ENCODE results near the gene NAA35. TPM values are rescaled to one million over a fixed set of nuclear protein-coding genes. Genes with fewer than 3 reads are reported as not detected.
"Not testable (repeated sequence)": the region's sequence is repeated elsewhere in the genome, so short reads cannot be mapped to it uniquely, and the experiment has no call there.

The NAA35 gene
- total RNA-seq, 1 experiment from 2014 or later, result 35.6 TPM

DNA sequence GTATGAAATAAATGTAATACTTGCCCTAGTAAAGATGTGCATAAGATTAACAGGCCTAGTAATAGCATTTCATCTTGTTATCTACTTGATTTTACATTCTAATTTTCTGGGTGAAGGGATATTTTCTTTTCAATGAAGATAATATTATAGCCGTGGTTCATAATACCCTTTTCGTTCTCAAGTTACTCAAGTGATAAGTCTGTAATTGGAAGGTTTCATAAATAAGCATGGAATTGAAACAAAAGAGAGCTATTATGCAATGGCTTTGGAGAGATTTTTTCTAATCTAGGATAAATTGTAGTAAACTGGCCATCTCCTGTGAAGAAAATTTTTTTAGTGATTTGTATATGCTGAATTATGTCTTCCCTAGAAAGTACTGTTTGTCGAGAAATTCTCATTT is 19.0 kb downstream of the NAA35 start:
- Histone ChIP-seq H3K4me1 (ENCODE audit: low read length) (no peaks in the 10 kb centered on the region), H3K9me3 (ENCODE audit: low read length) (no peaks in the 10 kb centered on the region), H3K4me2 (ENCODE audit: low read depth, low read length, poor library complexity, severe bottlenecking) (no peak overlapping the region), H2AFZ (ENCODE audit: low read length) (no peak overlapping the region), H3K79me2 (ENCODE audit: low read length) (peaks cover 79% of the 10 kb centered on the region), H3K27me3 (ENCODE audit: low read length) (no peaks in the 10 kb centered on the region), H3K27ac (ENCODE audit: low read length) (no peak overlapping the region), H3K36me3 (ENCODE audit: insufficient read depth, low read length) (peaks cover 36% of the 10 kb centered on the region; the same call in 1 of the 2 replicates), H3K4me3 (ENCODE audit: low read length) (no peak overlapping the region), H4K20me1 (ENCODE audit: insufficient read depth, low read depth, low read length) (0 out of 2 replicates have a peak, but pooled peaks cover 3% of the 10 kb centered on the region), H3K9ac (ENCODE audit: low read length) (no peak overlapping the region), H3K9me2 (replicated peaks; ENCODE audit: insufficient read depth, low read length) (no peaks in the 10 kb centered on the region)
- no peak for DNase-seq

DNA sequence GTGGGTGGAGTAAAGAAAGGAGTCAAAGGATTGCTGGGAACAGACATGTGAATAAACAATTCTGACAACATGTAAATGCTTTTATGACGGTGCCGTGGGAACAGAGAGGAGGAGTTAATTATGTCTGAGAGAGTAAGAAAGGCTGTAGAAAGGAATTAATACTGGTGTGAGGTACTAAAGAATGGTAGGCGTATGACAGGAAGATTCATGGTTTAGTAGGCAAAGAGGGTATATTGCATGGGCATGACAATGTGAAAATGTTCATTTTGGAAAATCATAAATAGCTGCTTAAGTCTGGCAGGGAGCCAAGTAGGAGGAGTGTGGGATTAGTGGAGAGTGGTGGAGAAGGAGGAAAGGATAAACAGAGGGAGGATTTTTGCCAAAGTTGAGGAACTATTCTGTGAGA is 19.7 kb downstream of the NAA35 start:
- peaks cover 39% of the 10 kb centered on the region; the same call in 1 of the 2 replicates for H3K36me3 ChIP-seq (ENCODE audit: insufficient read depth, low read length)
- H3K4me1 ChIP-seq (ENCODE audit: low read length), result no peaks in the 10 kb centered on the region
- H2AFZ ChIP-seq (ENCODE audit: low read length), result no peak overlapping the region
- H3K79me2 ChIP-seq (ENCODE audit: low read length), result peaks cover 78% of the 10 kb centered on the region
- no peak overlapping the region for H3K27ac ChIP-seq (ENCODE audit: low read length)
- DNase-seq, result no peak
- H4K20me1 ChIP-seq (ENCODE audit: insufficient read depth, low read depth, low read length), result 0 out of 2 replicates have a peak, but pooled peaks cover 3% of the 10 kb centered on the region
- H3K9ac ChIP-seq (ENCODE audit: low read length), result no peak overlapping the region
- H3K9me2 ChIP-seq (replicated peaks; ENCODE audit: insufficient read depth, low read length), result no peaks in the 10 kb centered on the region
- no peaks in the 10 kb centered on the region for H3K9me3 ChIP-seq (ENCODE audit: low read length)
- H3K27me3 ChIP-seq (ENCODE audit: low read length), result no peaks in the 10 kb centered on the region
- H3K4me2 ChIP-seq (ENCODE audit: low read depth, low read length, poor library complexity, severe bottlenecking), result no peak overlapping the region
- no peak overlapping the region for H3K4me3 ChIP-seq (ENCODE audit: low read length)

- Histone ChIP-seq H3K4me1 (ENCODE audit: low read length) (no peaks in the 10 kb centered on the region), H3K9me2 (replicated peaks; ENCODE audit: insufficient read depth, low read length) (no peaks in the 10 kb centered on the region), H3K36me3 (ENCODE audit: insufficient read depth, low read length) (peaks cover 53% of the 10 kb centered on the region), H3K27ac (ENCODE audit: low read length) (no peak overlapping the region), H3K4me2 (ENCODE audit: low read depth, low read length, poor library complexity, severe bottlenecking) (no peak overlapping the region), H3K9ac (ENCODE audit: low read length) (no peak overlapping the region), H3K9me3 (ENCODE audit: low read length) (no peaks in the 10 kb centered on the region), H2AFZ (ENCODE audit: low read length) (no peak overlapping the region), H3K27me3 (ENCODE audit: low read length) (no peaks in the 10 kb centered on the region), H3K4me3 (ENCODE audit: low read length) (no peak overlapping the region), H3K79me2 (ENCODE audit: low read length) (peaks cover 71% of the 10 kb centered on the region), H4K20me1 (ENCODE audit: insufficient read depth, low read depth, low read length) (no peaks in the 10 kb centered on the region)
- no peak for DNase-seq
Measured at GRCh38 chr9:85964526-85964925, 23.6 kb downstream of the NAA35 start.

- Histone ChIP-seq H3K36me3 (ENCODE audit: insufficient read depth, low read length) (peaks cover 53% of the 10 kb centered on the region), H3K4me2 (ENCODE audit: low read depth, low read length, poor library complexity, severe bottlenecking) (no peak overlapping the region), H4K20me1 (ENCODE audit: insufficient read depth, low read depth, low read length) (no peaks in the 10 kb centered on the region), H3K9ac (ENCODE audit: low read length) (no peak overlapping the region), H3K4me1 (ENCODE audit: low read length) (no peaks in the 10 kb centered on the region), H3K27ac (ENCODE audit: low read length) (no peak overlapping the region), H3K79me2 (ENCODE audit: low read length) (peaks cover 68% of the 10 kb centered on the region), H3K27me3 (ENCODE audit: low read length) (no peaks in the 10 kb centered on the region), H3K9me3 (ENCODE audit: low read length) (no peaks in the 10 kb centered on the region), H3K9me2 (replicated peaks; ENCODE audit: insufficient read depth, low read length) (no peaks in the 10 kb centered on the region), H2AFZ (ENCODE audit: low read length) (no peak overlapping the region), H3K4me3 (ENCODE audit: low read length) (no peak overlapping the region)
- no peak for DNase-seq
Measured at GRCh38 chr9:85964949-85965348, 24.0 kb downstream of the NAA35 start.

DNA sequence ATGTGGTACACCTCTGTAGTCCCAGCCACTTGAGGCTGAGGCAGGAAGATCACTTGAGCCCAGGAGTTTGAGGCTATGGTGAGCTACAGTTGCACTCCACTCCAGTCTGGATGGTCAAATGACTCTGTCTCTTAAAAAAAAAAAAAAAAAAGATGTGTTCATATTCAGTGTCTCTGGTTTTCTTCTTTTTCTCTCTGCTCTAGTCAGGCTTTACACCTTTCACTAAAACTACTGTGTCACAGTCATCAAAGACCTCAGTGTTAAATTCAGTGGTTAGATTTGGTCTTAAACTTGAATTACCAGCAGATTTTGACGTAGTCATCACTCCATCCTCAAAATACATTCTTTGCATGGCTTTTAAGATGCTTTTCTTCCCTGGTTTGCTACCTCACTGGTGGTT is 28.8 kb downstream of the NAA35 start:
- H4K20me1 ChIP-seq (ENCODE audit: insufficient read depth, low read depth, low read length), result no peaks in the 10 kb centered on the region
- H3K27ac ChIP-seq (ENCODE audit: low read length), result no peak overlapping the region
- no peak overlapping the region for H2AFZ ChIP-seq (ENCODE audit: low read length)
- H3K9me3 ChIP-seq (ENCODE audit: low read length), result no peaks in the 10 kb centered on the region
- H3K4me3 ChIP-seq (ENCODE audit: low read length), result no peak overlapping the region
- peaks cover 66% of the 10 kb centered on the region for H3K79me2 ChIP-seq (ENCODE audit: low read length)
- H3K4me2 ChIP-seq (ENCODE audit: low read depth, low read length, poor library complexity, severe bottlenecking), result no peak overlapping the region
- no peaks in the 10 kb centered on the region for H3K9me2 ChIP-seq (replicated peaks; ENCODE audit: insufficient read depth, low read length)
- peaks cover 58% of the 10 kb centered on the region for H3K36me3 ChIP-seq (ENCODE audit: insufficient read depth, low read length)
- no peaks in the 10 kb centered on the region for H3K4me1 ChIP-seq (ENCODE audit: low read length)
- H3K9ac ChIP-seq (ENCODE audit: low read length), result no peak overlapping the region
- DNase-seq, result no peak
- no peaks in the 10 kb centered on the region for H3K27me3 ChIP-seq (ENCODE audit: low read length)

DNA sequence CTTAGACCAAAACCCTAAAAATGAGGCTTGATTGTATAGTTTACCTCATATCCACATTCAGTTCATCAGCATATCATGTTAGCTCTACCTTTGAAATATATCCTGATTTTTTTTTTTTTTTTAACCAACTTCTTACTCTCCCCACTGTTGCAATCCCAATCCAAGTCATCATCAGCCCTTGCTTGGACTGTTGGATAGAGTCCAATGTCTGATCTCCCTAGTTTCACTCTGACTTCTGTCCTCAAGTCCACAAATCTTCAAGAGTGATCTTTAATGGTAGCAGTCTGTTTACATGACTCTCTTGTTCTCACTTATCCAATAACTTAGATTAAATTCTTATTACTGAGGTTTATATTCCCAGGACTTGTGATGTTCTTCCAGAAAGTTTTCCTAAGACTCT is 30.8 kb downstream of the NAA35 start:
- H3K9me2 ChIP-seq (replicated peaks; ENCODE audit: insufficient read depth, low read length), result no peaks in the 10 kb centered on the region
- H4K20me1 ChIP-seq (ENCODE audit: insufficient read depth, low read depth, low read length), result no peaks in the 10 kb centered on the region
- no peak overlapping the region for H3K9ac ChIP-seq (ENCODE audit: low read length)
- no peaks in the 10 kb centered on the region for H3K27me3 ChIP-seq (ENCODE audit: low read length)
- H3K9me3 ChIP-seq (ENCODE audit: low read length), result no peaks in the 10 kb centered on the region
- no peak overlapping the region for H3K4me2 ChIP-seq (ENCODE audit: low read depth, low read length, poor library complexity, severe bottlenecking)
- peaks cover 57% of the 10 kb centered on the region for H3K79me2 ChIP-seq (ENCODE audit: low read length)
- DNase-seq, result no peak
- H3K27ac ChIP-seq (ENCODE audit: low read length), result no peak overlapping the region
- H3K36me3 ChIP-seq (ENCODE audit: insufficient read depth, low read length), result peaks cover 62% of the 10 kb centered on the region
- no peaks in the 10 kb centered on the region for H3K4me1 ChIP-seq (ENCODE audit: low read length)
- H3K4me3 ChIP-seq (ENCODE audit: low read length), result no peak overlapping the region
- H2AFZ ChIP-seq (ENCODE audit: low read length), result no peak overlapping the region

DNA sequence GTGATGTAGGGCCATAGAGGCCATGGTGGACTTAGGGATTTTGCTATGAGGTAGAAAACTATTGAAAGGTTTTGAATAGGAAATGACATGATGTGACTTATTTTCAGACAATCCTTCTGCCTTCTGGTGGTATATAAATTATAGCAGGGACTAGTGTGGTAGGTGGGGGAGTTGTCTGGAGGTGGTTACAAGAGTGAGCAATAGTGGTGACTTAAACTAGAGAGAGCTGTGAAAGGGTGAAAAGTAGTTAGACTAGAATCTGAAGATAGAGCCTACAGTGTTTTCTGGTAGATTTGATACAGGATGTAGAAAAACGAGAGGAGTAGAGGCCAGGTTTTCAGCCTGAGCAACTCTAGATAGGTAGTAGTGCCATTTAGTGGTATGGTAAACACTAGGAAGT is 32.3 kb downstream of the NAA35 start:
- no peaks in the 10 kb centered on the region for H3K9me3 ChIP-seq (ENCODE audit: low read length)
- no peaks in the 10 kb centered on the region for H3K27me3 ChIP-seq (ENCODE audit: low read length)
- DNase-seq, result peak; percentile 36
- H3K27ac ChIP-seq (ENCODE audit: low read length), result no peak overlapping the region
- no peaks in the 10 kb centered on the region for H3K4me1 ChIP-seq (ENCODE audit: low read length)
- H3K4me2 ChIP-seq (ENCODE audit: low read depth, low read length, poor library complexity, severe bottlenecking), result no peak overlapping the region
- H3K9me2 ChIP-seq (replicated peaks; ENCODE audit: insufficient read depth, low read length), result no peaks in the 10 kb centered on the region
- no peaks in the 10 kb centered on the region for H4K20me1 ChIP-seq (ENCODE audit: insufficient read depth, low read depth, low read length)
- H2AFZ ChIP-seq (ENCODE audit: low read length), result no peak overlapping the region
- H3K9ac ChIP-seq (ENCODE audit: low read length), result no peak overlapping the region
- H3K36me3 ChIP-seq (ENCODE audit: insufficient read depth, low read length), result peaks cover 77% of the 10 kb centered on the region
- no peak overlapping the region for H3K4me3 ChIP-seq (ENCODE audit: low read length)
- H3K79me2 ChIP-seq (ENCODE audit: low read length), result peaks cover 53% of the 10 kb centered on the region

DNA sequence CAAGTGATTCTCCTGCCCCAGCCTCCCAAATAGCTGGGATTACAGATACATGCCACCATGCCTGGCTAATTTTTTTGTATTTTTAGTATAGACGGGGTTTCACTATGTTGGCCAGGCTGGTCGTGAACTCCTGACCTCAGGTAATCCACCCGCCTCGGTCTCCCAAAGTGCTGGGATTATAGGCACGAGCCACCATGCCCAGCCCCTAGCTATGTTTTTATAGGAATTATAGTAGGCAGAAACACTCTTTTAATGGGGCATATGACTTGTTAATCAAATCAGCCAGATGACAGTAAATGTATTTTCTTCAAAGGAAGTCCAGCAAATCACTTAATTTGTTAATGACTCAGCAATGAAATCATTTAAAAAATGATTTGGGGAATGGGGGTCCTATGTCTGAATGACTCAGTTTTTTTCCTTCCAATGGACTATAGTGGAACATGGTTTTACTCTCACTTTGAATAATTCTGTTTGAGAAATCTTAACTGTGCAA is 33.2 kb downstream of the NAA35 start:
- not testable (repeated sequence) for H3K9me2 ChIP-seq (replicated peaks; ENCODE audit: insufficient read depth, low read length); DNase-seq; H4K20me1 ChIP-seq (ENCODE audit: insufficient read depth, low read depth, low read length); H3K9me3 ChIP-seq (ENCODE audit: low read length); H2AFZ ChIP-seq (ENCODE audit: low read length); H3K9ac ChIP-seq (ENCODE audit: low read length); H3K27me3 ChIP-seq (ENCODE audit: low read length); H3K4me1 ChIP-seq (ENCODE audit: low read length); H3K27ac ChIP-seq (ENCODE audit: low read length); H3K4me2 ChIP-seq (ENCODE audit: low read depth, low read length, poor library complexity, severe bottlenecking); H3K4me3 ChIP-seq (ENCODE audit: low read length)
- Histone ChIP-seq H3K36me3 (ENCODE audit: insufficient read depth, low read length) (peaks cover 78% of the 10 kb centered on the region), H3K79me2 (ENCODE audit: low read length) (peaks cover 54% of the 10 kb centered on the region)

GRCh38 chr9:85978496-85978895 is 37.5 kb downstream of the NAA35 start:
- H3K9me2 ChIP-seq (replicated peaks; ENCODE audit: insufficient read depth, low read length), result no peaks in the 10 kb centered on the region
- H3K4me2 ChIP-seq (ENCODE audit: low read depth, low read length, poor library complexity, severe bottlenecking), result no peak overlapping the region
- no peak overlapping the region for H2AFZ ChIP-seq (ENCODE audit: low read length)
- H3K4me3 ChIP-seq (ENCODE audit: low read length), result no peak overlapping the region
- DNase-seq, result no peak
- no peaks in the 10 kb centered on the region for H4K20me1 ChIP-seq (ENCODE audit: insufficient read depth, low read depth, low read length)
- peaks cover 44% of the 10 kb centered on the region for H3K79me2 ChIP-seq (ENCODE audit: low read length)
- no peaks in the 10 kb centered on the region for H3K27me3 ChIP-seq (ENCODE audit: low read length)
- peaks cover 66% of the 10 kb centered on the region for H3K36me3 ChIP-seq (ENCODE audit: insufficient read depth, low read length)
- no peaks in the 10 kb centered on the region for H3K4me1 ChIP-seq (ENCODE audit: low read length)
- no peak overlapping the region for H3K27ac ChIP-seq (ENCODE audit: low read length)
- no peak overlapping the region for H3K9ac ChIP-seq (ENCODE audit: low read length)
- H3K9me3 ChIP-seq (ENCODE audit: low read length), result no peaks in the 10 kb centered on the region

All from Karpas-422 (cell line).